Ureter (tissue), 1 donor: ENCODE measurements around the gene MARVELD1. TPM values are rescaled to one million over a fixed set of nuclear protein-coding genes. Genes with fewer than 3 reads are reported as not detected.

Source experiments
- DNase-seq: peaks from one replicate; pipeline ENCODE4 v3.0.0-alpha.2; 2020; ENCODE audit warnings: low spot score
- total RNA-seq: library from RNA; stranded (reverse); gene quantifications from one replicate; pipeline ENCODE4 v1.2.4, GENCODE V29; 2023
- donor health status: DM: yes; HTN: yes; CAD: no.

MARVELD1 gene
- total RNA-seq, 1 donor from 2014 or later: 40.8 TPM

DNA sequence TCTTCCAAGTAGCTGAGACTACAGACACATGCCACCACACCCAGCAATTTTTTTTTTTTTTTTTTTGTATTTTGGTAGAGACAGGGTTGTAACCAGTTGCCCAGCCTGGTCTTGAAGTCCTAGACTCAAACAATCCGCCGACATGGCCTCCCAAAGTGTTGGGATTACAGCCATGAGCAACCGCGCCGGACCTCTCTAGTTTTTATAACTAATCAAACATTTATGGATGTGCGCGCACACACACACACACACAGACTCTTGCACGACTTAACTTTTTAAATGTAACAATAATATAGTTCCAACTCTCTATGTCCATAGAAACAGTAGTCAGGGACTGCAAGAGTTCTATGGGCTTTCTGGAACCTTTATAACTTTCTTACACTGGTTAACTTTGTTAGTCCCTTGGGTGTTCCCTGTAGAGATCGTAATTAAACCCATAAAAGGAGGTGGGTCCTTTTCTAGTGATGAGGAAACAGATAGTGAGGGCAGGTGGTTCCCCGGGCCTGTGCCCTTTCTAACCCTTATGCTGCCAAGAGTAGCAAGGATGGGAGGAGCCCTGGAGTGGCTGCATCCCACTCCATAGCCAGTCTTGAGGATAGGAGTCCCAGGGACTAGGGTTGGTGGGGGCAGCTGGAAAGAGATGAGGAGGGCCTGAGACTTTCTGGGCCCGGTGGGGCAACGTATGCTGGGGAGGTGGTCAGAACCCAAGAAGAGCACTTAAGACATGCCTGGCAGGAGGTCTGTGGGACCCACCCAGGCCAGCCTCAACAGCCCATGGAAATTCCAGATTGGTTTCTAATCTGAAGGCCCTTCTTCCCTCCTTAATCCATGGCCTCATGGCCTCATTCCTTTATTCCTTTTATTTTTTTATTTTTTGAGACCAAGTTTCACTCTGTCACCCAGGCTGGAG lies 8.6 kb downstream of the MARVELD1 start:
- DNase-seq: no peak

DNA sequence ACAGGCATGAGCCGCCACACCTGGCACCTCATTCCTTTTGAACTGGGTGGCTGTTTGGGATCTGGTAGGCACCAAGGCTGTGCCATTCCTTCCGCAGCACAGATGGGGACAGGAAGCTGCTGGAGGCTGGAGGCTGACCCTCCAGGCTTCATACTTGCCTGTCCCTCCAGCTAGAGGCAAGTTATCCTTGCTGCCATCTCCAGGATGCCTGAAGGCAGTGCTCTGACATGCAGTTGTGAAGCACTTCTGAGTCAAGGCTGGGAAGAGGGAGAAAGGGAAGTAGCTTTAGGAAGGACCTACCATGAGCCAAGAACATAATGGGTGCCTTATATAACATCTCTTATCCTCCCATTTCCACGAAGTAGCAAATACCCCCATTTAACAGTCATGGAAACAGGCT lies 9.5 kb downstream of the MARVELD1 start:
- DNase-seq: no peak

DNA sequence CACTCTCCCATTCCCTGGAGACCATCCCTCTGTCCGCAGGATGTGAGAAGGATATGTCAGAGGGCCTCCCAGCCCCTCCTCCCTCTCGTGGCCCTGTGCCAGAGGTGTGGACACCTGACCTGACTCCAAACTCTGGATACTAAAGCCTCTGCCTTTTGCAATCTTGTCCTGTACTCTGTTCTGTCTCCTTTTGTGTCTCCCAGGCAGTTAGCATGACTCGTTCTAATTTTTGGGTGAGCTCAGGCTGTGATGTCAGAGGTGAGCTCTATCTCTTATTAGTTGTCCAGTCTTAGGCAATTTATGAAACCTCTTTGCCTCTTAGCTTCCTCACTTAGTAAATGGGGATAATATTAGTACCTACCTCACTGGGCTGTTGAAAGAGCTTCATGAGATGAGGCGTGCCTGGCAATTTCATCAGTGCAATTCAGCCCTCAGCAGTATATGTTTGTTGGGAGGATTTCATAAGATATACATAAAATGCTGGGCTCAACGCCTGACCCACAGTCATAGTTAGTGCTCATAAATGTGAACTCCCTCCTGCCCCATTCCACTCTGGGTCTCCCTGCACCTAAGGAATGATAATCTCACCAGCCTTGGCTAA lies 10.9 kb downstream of the MARVELD1 start:
- no peak for DNase-seq

DNA sequence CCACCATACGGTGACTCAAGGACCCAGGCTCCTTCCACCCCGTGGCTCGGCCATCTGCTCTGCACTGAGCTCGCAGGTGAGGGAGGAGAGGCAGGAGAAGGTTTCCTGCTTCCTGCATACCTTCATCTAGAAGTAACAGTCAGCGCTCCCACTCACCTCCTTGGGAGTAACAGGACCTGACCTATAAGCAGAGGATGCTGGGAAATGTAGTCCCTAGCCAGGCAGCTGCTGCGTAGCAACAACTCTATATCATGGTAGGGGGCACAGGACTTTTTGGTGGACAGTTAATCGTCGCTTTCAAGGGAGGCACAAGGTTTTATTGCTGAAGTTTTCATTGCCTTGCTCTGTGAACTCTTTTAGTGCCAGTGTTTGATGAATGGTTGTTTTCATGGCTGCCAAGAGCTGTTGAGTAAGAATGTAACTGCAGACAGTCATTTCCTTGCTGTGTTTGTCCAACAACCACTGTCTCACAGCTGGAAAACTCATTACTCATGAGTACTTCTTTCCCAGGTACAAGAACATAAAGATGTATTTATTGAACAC lies 13.2 kb downstream of the MARVELD1 start:
- no peak for DNase-seq

DNA sequence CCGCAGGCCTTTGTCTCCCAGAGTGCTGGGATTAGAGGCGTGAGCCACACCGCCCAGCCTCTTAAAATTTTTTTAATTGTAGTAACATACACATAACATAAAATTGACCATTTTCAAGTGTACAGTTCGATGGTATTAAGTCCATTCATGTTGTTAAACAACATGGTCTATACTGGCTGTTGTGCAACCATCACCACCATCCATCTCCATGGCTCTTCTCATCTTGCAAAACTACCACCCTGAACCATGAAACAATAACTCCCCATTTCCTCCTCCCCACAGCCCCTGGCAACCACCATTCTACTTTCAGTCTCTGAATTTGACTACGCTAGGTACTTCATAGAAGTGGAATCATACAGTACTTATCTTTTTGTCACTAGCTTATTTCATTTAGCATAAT lies 15.5 kb downstream of the MARVELD1 start:
- no peak for DNase-seq

DNA sequence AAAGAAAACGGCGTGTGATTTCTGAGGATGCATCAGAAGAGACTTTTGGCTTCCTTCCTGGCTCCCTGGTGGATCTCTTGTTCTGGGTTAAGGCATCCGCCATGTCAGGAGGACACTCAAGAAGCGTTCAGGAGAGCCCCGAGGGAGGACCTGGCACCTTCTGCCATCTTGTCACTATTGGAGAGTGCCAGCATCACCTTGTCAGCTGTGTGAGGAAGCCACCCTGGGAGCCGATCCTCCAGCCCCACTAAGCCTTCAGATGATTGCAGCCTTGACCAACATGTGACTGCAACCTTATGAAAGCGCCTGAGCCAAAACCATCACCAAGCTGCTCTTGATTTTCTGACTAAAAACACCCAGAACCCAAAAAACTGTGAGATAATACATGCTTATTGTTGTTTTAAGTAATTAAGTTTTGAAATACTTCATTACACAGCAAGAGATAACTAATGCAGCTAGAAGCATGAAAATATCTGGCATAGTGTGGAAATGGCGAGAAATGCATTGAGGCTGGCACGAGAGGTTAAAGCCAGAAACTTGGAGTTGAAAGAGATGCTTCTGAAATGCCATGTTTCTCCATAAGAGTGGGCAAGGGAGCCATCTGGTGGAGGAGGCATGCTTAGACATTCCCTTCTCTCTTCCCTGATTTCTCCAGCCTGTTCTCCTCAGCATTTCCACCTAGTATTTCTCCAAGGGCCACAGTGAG lies 18.0 kb downstream of the MARVELD1 start:
- DNase-seq: peak; percentile 76

DNA sequence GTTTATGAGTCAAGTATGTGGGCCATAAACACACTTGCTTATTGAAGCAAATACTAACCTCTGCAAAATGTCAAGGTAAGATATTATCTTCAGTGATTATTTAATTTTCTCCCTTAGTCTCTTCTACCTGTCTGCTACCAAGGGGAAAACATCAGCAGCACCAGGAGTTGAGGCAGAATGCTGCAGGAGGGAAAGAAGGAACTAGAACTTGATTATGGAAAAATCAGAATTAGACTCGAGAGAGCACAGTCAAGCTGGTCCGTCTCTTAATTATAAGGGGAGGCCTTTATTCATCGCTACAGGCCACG lies 18.5 kb downstream of the MARVELD1 start:
- no peak for DNase-seq

DNA sequence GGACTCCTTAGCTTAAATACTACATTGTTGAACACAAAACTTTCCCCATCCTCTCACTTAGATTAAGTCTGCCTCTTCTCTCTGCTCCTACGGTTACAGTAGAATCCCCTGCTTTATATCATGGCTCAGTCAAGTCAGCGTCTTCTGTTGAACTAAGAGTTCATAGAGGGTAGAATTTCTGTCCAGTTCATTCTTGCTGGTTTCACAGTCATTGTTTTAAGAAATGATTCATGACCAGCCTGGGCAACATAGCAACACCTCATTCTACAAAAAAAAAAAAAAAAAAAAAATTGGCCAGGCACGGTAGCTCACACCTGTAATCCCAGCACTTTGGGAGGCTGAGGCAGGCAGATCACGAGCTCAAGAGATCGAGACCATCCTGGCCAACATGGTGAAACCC lies 19.7 kb downstream of the MARVELD1 start:
- DNase-seq: no peak

DNA sequence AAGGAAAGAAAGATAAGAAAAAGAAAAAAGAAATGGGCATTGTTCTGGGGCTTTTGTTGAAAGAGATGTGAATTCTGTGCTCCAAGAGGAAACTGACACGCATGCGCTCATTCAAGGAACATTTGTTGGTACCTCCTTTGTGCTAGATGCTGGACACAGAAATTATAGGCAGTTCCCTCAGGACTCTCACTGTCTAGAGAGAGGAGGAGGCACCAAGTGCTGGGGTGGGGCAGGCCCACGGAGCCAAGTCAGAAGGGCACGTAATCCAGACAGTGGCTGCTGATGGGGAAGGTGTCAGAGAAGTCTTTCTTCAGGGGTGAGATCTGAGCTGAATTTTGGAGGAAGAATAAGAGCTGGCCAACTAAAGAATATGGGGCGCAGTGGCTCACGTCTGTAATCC lies 20.5 kb downstream of the MARVELD1 start:
- no peak for DNase-seq

DNA sequence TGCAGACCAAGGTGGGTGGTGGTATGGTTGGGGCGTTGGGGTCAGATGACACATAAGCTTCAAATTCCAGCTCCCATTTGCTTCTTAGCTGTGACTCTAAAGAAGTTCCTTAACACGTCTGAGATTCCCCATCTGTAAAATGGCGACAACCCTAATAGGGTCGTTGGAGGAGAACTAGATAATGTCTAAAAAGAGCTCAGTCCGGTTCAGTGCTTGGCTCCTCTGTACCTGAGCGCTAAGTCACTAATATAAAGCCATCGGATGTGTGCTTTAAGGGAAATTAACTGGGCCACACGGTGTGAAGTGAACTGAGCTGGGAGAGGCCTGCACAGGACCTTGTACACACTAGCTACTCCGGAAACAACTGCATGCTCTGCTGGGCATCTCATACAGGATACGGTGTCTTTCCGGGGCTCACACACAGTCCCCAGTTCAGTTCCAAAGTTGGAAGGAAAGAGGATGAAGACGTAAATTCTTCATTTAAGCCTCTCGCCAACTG lies 22.9 kb downstream of the MARVELD1 start:
- no peak for DNase-seq

DNA sequence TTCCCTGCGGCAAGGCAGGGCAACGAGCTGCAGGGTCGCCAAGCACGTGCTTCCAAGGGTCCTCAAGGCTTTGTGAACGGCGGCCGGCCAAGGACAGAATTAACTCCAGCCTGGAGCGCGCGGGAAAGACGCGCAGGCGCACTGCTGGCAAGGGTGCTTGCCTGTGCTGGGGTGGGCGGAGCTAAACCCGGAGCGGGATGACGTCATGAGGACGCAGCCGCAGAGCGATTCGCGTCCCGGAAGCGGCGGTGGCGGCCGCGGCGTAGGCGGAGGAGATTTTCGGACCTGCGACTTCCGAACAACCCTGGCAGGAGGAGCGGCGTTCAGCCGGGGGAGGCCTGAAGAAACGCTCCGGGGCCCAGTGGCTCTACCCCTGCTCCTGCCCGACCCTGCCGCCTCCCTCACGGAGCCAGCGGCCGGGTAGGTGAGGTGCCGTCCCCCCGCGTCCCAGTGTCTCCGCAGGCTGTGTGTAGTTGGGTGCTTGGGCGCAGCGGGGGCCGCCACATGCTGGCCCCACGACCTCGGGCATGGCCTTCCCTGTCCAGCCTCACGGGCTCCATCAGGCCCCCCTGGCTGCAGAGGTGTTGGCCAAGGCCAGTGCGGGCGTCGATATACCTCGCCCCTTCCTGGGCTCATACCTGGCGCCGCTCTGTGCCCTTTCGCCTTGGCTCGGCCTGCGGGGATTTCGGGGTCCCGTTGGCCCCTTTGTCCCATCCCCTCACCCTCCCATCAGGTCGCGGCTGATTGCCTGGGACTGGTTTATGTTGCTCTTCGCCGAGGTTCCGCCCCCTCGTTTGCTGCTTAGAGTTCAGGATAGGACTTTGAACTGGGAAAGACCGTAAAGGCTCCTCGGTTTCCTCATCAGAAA lies 23.6 kb downstream of the MARVELD1 start, which contains the start of gene ZFYVE27:
Gene ZFYVE27 (plus strand): TSS at position 227 of the 868 bp plus-strand sequence. CDS start 1,350 bp downstream, outside the sequence.
- peak; percentile 98 for DNase-seq

DNA sequence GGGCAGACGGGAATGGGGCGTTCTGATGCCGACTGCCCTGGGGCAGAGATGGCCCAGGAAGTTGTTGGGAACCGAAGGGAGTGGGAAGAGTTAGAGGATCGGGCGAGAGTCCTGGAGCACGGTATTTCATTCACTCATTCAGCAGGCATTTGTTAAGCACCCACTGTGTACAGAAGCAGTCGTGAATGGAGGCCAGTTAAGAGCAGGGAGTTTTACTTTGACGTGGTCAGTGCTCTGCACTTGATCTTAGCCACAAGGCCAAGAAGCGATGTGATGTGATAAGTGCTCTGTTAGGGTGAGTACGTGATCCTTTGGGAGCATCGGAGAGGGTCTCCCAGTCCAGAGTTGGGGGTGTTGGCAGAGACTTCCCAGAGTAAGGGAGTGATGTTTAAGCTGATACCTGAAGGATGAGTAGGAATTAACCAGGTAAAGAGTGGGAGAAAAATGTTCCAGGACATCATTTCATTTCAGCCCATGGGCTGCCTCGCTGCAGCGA lies 24.3 kb downstream of the MARVELD1 start:
- no peak for DNase-seq

DNA sequence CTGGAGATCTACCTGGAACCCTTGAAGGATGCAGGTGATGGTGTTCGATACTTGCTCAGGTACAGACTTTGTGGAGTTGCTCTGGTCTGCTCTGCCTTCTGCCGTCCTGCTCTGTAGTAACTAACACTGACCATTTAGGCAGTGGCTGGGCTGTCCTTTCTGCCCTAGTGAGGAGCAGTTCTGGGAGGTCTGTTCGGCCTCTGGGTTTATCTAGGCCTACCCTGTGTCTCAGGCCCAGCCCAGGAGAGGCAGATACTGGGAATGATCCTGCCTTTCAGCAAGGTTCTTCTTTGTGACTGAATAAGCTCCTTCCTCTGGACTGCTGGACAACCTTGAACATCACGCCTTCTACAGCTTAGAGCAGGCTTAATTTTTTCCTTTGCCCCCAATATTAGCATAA lies 25.1 kb downstream of the MARVELD1 start:
- DNase-seq: no peak

DNA sequence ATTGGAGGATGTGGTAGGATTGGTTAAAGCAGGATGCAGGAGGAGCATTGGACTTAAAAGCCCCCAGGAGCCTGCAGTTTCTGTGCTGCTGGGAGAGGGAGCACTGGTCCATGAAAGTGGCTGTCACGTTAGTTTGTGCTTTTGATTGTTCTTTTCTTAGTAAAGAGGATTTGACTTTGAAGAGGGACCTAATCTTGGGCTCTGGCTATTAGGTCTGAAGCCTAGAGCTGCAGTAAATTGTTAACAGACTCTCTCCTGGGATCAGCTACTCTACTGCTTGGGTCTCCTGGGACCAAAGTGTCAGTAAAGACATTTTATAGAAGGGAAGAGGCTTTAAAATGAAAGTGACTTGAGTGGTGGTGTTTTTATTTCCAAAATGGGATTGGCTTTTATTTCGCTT lies 27.1 kb downstream of the MARVELD1 start:
- DNase-seq: no peak

DNA sequence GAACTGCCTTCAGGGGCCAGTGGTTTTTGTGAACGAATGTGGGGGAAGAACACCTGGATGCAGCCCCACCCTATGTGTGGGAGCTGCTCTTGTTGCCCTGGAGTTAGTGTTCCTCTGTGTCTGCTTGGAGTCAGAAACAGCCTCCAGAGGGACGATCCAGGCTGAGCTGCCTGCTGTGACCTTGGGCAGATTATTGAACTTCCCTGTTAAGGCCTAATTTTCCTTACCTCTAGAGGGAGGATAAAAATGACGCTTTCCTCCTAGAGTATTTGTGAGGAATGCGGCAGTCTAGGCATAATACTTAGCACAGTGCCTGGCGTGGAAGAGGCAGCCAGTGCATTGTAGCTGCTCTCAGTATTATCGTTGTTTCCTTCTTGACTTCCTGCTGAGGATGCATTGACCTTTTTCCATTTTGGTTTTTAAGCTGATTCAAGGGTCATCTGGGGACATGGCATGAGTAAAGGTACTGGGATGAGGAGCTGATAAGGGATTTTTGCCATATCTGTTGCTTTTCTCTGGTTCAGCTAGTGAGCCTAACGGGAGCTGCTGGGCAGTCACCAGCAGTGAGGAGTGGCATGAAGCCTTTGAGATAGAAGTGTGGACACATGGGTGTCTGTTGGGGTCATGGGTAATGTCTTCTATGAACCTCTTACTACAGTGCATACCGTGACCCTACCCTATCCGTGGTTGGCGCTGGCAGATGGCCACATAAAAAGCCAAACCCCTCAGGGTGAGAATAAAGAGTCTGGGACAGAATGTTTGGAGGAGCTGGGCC lies 29.8 kb downstream of the MARVELD1 start:
- DNase-seq: no peak

DNA sequence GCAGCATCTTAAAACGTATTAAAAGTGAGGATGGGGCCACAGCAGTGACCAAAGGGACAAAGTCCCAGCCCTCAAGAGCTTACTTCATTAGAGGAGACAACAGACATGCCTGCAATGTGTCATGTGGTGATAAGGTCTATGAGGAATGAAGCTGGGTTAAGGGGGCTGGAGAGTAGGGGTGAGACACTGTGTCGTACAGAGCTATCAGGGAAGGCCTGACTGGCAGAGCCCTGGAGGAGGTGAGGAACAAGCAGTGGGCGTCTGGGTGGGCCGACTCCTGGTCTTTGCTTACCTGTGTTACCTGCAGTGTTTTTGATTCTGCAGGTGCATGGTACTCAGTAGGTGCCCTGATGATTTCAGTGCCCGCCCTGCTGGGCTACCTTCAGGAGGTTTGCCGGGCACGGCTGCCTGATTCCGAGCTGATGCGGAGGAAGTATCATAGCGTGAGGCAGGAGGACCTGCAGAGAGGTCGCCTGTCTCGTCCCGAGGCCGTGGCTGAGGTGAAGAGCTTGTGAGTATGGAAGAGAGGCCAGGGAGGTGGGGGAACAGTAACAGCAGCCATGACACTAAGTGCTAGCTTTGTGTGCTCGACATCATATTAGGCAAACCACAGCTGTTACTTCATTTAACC lies 31.0 kb downstream of the MARVELD1 start:
- DNase-seq: no peak

DNA sequence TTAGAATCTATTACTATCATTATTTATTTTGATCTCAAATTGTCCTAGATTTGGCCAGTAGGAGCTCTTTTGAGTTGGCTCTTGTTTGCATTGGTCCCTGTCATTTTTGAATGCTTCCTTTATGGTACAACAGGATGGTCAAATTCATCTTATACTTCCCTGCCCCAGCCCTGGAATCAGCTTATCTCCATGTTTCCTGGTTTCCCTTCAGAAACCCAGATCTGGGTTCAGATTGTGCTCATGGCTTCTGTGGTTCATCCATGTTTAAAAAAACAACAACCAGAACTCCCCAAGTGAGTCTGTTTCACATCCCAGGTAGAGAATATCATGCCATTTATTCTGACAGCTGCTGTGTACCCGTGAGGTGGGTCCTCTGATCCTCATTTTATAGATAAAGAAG lies 34.0 kb downstream of the MARVELD1 start:
- no peak for DNase-seq

DNA sequence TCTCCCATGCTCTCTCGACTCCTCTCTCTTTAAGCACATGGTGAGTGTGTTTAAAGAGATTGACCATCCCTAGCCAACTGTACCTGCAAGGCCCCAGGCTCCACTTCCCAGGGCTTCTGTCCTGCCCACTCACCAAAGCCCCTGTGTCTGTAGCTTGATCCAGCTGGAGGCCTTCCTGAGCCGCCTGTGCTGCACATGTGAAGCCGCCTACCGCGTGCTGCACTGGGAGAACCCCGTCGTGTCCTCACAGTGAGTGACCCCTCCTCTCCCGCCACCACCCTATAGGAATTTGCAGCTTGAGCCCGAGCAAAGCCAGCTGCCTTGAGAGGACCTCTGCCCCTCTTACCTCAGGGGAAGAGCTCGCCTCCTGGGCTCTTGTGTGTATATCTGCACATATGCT lies 34.6 kb downstream of the MARVELD1 start:
- DNase-seq: no peak

DNA sequence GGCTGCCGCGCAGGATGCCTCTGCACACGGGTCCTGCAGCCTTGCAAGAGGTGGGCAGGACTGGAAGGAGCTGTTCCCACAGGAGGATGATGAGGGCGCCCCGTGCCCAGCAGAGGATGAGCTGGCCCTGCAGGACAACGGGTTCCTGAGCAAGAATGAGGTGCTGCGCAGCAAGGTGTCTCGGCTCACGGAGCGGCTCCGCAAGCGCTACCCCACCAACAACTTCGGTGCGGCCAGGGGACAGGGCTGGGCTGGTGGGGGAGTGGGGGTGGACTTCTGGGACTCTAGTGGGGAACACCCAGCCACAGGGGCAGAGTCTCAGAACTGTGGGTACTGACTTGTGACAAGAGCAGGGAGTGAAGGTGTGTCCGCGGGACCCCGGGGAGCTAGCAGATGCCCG lies 39.4 kb downstream of the MARVELD1 start:
- no peak for DNase-seq

DNA sequence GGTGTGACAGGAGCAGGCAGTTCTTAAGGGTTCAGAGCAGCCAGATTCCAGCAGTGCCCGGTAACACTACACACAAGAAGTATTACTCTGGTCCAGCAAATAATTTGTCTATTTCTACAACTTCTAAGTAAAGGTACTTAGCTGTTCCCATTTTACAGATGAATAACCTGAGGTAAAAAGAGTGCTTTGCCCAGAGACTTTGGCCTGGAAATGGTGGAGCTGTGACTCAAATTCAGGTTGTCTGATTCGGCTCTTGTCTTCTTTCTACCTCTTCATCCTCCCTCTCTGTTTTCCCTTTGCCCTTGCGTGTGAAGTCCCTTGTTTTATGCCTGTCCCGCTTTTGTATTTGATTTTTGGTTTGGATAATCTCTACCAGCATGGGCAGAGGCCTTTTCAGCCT lies 41.2 kb downstream of the MARVELD1 start:
- DNase-seq: no peak
